OCI-LY3 (cell line): ENCODE results near the gene ABL1.
A peak's percentile ranks its signal among the peaks of the same experiment; 100 is the strongest.

Experiments
- H2AFZ ChIP-seq: fragments of 200-600, 300-600 bp; shearing (Covaris generic); 2 replicates; pipeline ENCODE4 v1.6.0; 2014; ENCODE audit warnings: antibody characterized with exemption, low read depth, low read length
- H3K27ac ChIP-seq: fragments of 200-600, 300-600 bp; sonication (generic); 2 replicates; pipeline ENCODE4 v1.5.1; 2014; ENCODE audit warnings: mild to moderate bottlenecking, low read length, moderate library complexity, mixed read lengths
- H3K27me3 ChIP-seq: fragments of 200-600, 300-600 bp; sonication (generic); 2 replicates; pipeline ENCODE4 v1.6.1; 2014; ENCODE audit warnings: low read depth, low read length, mixed read lengths
- H3K36me3 ChIP-seq: fragments of 200-600, 300-600 bp; sonication (generic); replicated peaks from 2 replicates; pipeline ENCODE3; 2014; ENCODE audit warnings: low read depth, low read length, mixed read lengths
- H3K4me1 ChIP-seq: fragments of 300-600, 200-600 bp; sonication (generic); 2 replicates; pipeline ENCODE4 v1.6.1; 2014; ENCODE audit warnings: low read length, mixed read lengths
- H3K4me2 ChIP-seq: fragments of 200-600, 300-600 bp; sonication (generic); 2 replicates; pipeline ENCODE4 v1.6.1; 2014; ENCODE audit warnings: low read length, mixed read lengths
- H3K4me3 ChIP-seq: fragments of 300-600, 200-600 bp; sonication (generic); 2 replicates; pipeline ENCODE4 v1.5.1; 2014; ENCODE audit warnings: antibody characterized with exemption, mild to moderate bottlenecking, low read length, moderate library complexity
- H3K79me2 ChIP-seq: fragments of 300-600, 200-600 bp; shearing (Covaris generic); 2 replicates; pipeline ENCODE4 v1.6.1; 2014; ENCODE audit warnings: mild to moderate bottlenecking, low read length, mixed read lengths
- H3K9ac ChIP-seq: fragments of 300-600, 200-600 bp; shearing (Covaris generic); 2 replicates; pipeline ENCODE4 v1.6.0; 2014; ENCODE audit warnings: mild to moderate bottlenecking, low read length, moderate library complexity
- H3K9me3 ChIP-seq: fragments of 200-600, 300-600 bp; shearing (Covaris generic); 2 replicates; pipeline ENCODE4 v1.6.1; 2014; ENCODE audit warnings: low read length, mixed read lengths; ENCODE audit not compliant: insufficient read depth
- H4K20me1 ChIP-seq: fragments of 200-600, 300-600 bp; sonication (generic); 2 replicates; pipeline ENCODE4 v1.6.1; 2016; ENCODE audit warnings: low read length, mixed read lengths; ENCODE audit not compliant: insufficient read depth
- CTCF ChIP-seq: fragments of 200-600, 300-600 bp; sonication (generic); IDR thresholded peaks from 2 replicates; pipeline ENCODE4 v1.5.1; 2014; ENCODE audit warnings: antibody characterized with exemption, low read length, low read depth
- EZH2phosphoT487 ChIP-seq: fragments of 200-600 bp; shearing (Covaris generic); IDR thresholded peaks from 2 replicates; pipeline ENCODE4 v1.6.1; 2018; ENCODE audit warnings: antibody characterized with exemption, mixed run types, low read depth

ABL1 gene

GRCh38 chr9:130833031-130833990 lies 1.7 kb upstream of the ABL1 start:
- Histone ChIP-seq H3K79me2 (peaks cover 50% of the 10 kb centered on the region), H3K4me3 (peak overlapping the region; percentile 85; the same call in 1 of the 2 replicates), H3K9ac (peak overlapping the region; percentile 82; the same call in 1 of the 2 replicates), H3K27ac (no peak overlapping the region), H4K20me1 (peaks cover 11% of the 10 kb centered on the region), H2AFZ (no peak overlapping the region), H3K36me3 (peaks cover 12% of the 10 kb centered on the region), H3K4me1 (peaks cover 23% of the 10 kb centered on the region), H3K27me3 (no peaks in the 10 kb centered on the region), H3K4me2 (peak overlapping the region; percentile 69), H3K9me3 (0 out of 2 replicates have a peak, but pooled peaks cover 7% of the 10 kb centered on the region)
- TF ChIP-seq EZH2phosphoT487 (no peak), CTCF (no peak)

- Histone ChIP-seq H2AFZ (peak overlapping the region; percentile 34; the same call in 1 of the 2 replicates), H3K4me2 (peak overlapping the region; percentile 86), H3K4me1 (peaks cover 23% of the 10 kb centered on the region), H3K27me3 (no peaks in the 10 kb centered on the region), H3K9me3 (no peaks in the 10 kb centered on the region), H3K27ac (peak overlapping the region; percentile 58), H3K79me2 (peaks cover 74% of the 10 kb centered on the region), H4K20me1 (peaks cover 31% of the 10 kb centered on the region), H3K4me3 (peak overlapping the region; percentile 84), H3K36me3 (peaks cover 5% of the 10 kb centered on the region), H3K9ac (peak overlapping the region; percentile 77)
- no peak for TF ChIP-seq EZH2phosphoT487
- TF ChIP-seq CTCF, result peak; percentile 12; the same call in 1 of the 2 replicates
Measured at GRCh38 chr9:130835441-130836298, 616 bp downstream of the ABL1 start.

GRCh38 chr9:130837002-130837511 lies 2.0 kb downstream of the ABL1 start:
- H3K9ac ChIP-seq, result no peak overlapping the region

More at GRCh38 chr9:130837002-130837511, 2.0 kb downstream of the ABL1 start:
- H3K79me2 ChIP-seq, result peaks cover 87% of the 10 kb centered on the region
- no peak for TF ChIP-seq EZH2phosphoT487
- no peak for TF ChIP-seq CTCF
- no peak overlapping the region for H3K4me3 ChIP-seq
- H3K4me2 ChIP-seq, result peak overlapping the region; percentile 12
- peaks cover 32% of the 10 kb centered on the region for H4K20me1 ChIP-seq
- peaks cover 23% of the 10 kb centered on the region for H3K4me1 ChIP-seq
- H3K36me3 ChIP-seq, result peaks cover 5% of the 10 kb centered on the region
- H2AFZ ChIP-seq, result no peak overlapping the region
- H3K9me3 ChIP-seq, result no peaks in the 10 kb centered on the region
- no peak overlapping the region for H3K27ac ChIP-seq
- no peaks in the 10 kb centered on the region for H3K27me3 ChIP-seq
